ENCODE results near the gene AGBL2.

- TF ChIP-seq CTCF (IDR thresholded peaks at IDR 0.05) (no peak), POLR2A (IDR thresholded peaks at IDR 0.05) (no peak)
Measured at GRCh38 chr11:47725442-47726117, 10.4 kb upstream of the AGBL2 start.
